H9 (cell line): ENCODE data around the gene KISS1R. TPM values are rescaled to one million over a fixed set of nuclear protein-coding genes. Genes with fewer than 3 reads are reported as not detected.

Experiments used
- DNase-seq: peaks from one replicate; pipeline ENCODE4 v3.0.0-alpha.2; 2017
- H2AFZ ChIP-seq: one replicate; pipeline ENCODE4 v1.6.1; 2013; ENCODE audit warnings: mild to moderate bottlenecking, low read length, control low read depth, moderate library complexity
- H2AK5ac ChIP-seq: 2 replicates; pipeline ENCODE4 v1.6.1; 2013; ENCODE audit warnings: low read length, control low read depth, mixed read lengths; ENCODE audit not compliant: insufficient read length
- H2BK120ac ChIP-seq: one replicate; pipeline ENCODE4 v1.6.1; 2013; ENCODE audit warnings: low read depth, mild to moderate bottlenecking, low read length, control low read depth, inconsistent platforms; ENCODE audit not compliant: poor library complexity, severe bottlenecking
- H2BK12ac ChIP-seq: 2 replicates; pipeline ENCODE4 v1.6.1; 2013; ENCODE audit warnings: low read length, control low read depth, mixed read lengths, low read depth; ENCODE audit not compliant: insufficient read length
- H2BK15ac ChIP-seq: 2 replicates; pipeline ENCODE4 v1.6.1; 2013; ENCODE audit warnings: low read depth, low read length, control low read depth
- H2BK20ac ChIP-seq: one replicate; pipeline ENCODE4 v1.6.1; 2013; ENCODE audit warnings: low read depth, mild to moderate bottlenecking, low read length, control low read depth, inconsistent platforms; ENCODE audit not compliant: poor library complexity, severe bottlenecking
- H2BK5ac ChIP-seq: 2 replicates; pipeline ENCODE4 v1.6.1; 2013; ENCODE audit warnings: low read length, control low read depth, mixed read lengths; ENCODE audit not compliant: insufficient read length
- H3K14ac ChIP-seq: 2 replicates; pipeline ENCODE4 v1.6.1; 2013; ENCODE audit warnings: low read length, control low read depth; ENCODE audit not compliant: insufficient read depth
- H3K18ac ChIP-seq: 2 replicates; pipeline ENCODE4 v1.6.1; 2013; ENCODE audit warnings: low read depth, mild to moderate bottlenecking, mixed read lengths, low read length, control low read depth; ENCODE audit not compliant: insufficient read length
- H3K23ac ChIP-seq: 2 replicates; pipeline ENCODE4 v1.6.1; 2013; ENCODE audit warnings: low read length, control low read depth, mixed read lengths, low read depth; ENCODE audit not compliant: insufficient read length
- H3K23me2 ChIP-seq: 2 replicates; pipeline ENCODE4 v1.6.1; 2013; ENCODE audit warnings: low read depth, mild to moderate bottlenecking, mixed read lengths, low read length, control low read depth; ENCODE audit not compliant: insufficient read length, poor library complexity, severe bottlenecking
- H3K27ac ChIP-seq: 2 replicates; pipeline ENCODE4 v1.5.1; 2013; ENCODE audit warnings: low read length, control low read depth, mixed read lengths, low read depth; ENCODE audit not compliant: insufficient read length
- H3K27me3 ChIP-seq: 2 replicates; pipeline ENCODE4 v1.6.1; 2013; ENCODE audit warnings: low read length, control low read depth, inconsistent platforms; ENCODE audit not compliant: insufficient read depth
- H3K4ac ChIP-seq: 2 replicates; pipeline ENCODE4 v1.6.1; 2013; ENCODE audit warnings: low read depth, mild to moderate bottlenecking, control low read depth, inconsistent platforms, low read length, moderate library complexity
- H3K4me1 ChIP-seq: 2 replicates; pipeline ENCODE4 v1.6.1; 2013; ENCODE audit warnings: low read length, control low read depth, inconsistent platforms; ENCODE audit not compliant: insufficient read depth
- H3K4me2 ChIP-seq: 2 replicates; pipeline ENCODE4 v1.6.1; 2013; ENCODE audit warnings: low read length, control low read depth, mixed read lengths; ENCODE audit not compliant: insufficient read length, insufficient read depth
- H3K56ac ChIP-seq: 2 replicates; pipeline ENCODE4 v1.6.1; 2013; ENCODE audit warnings: low read depth, mild to moderate bottlenecking, mixed read lengths, low read length, control low read depth; ENCODE audit not compliant: insufficient read length
- H3K79me1 ChIP-seq: 2 replicates; pipeline ENCODE4 v1.6.1; 2013; ENCODE audit warnings: low read depth, mild to moderate bottlenecking, moderate library complexity, low read length, control low read depth, inconsistent platforms; ENCODE audit not compliant: insufficient read depth, poor library complexity, severe bottlenecking
- H3K79me2 ChIP-seq: 2 replicates; pipeline ENCODE4 v1.6.1; 2013; ENCODE audit warnings: low read length, control low read depth, inconsistent platforms; ENCODE audit not compliant: insufficient read depth
- H3K9ac ChIP-seq: 2 replicates; pipeline ENCODE4 v1.6.1; 2013; ENCODE audit warnings: low read length, control low read depth, mixed read lengths; ENCODE audit not compliant: insufficient read length; ENCODE audit errors: extremely low read depth
- H3K9me3 ChIP-seq: one replicate; pipeline ENCODE4 v1.6.1; 2013; ENCODE audit warnings: low read depth, low read length, inconsistent platforms; ENCODE audit not compliant: control insufficient read depth
- H3T11ph ChIP-seq: one replicate; pipeline ENCODE4 v1.6.1; 2013; ENCODE audit warnings: mild to moderate bottlenecking, low read length, control low read depth, inconsistent platforms
- H4K20me1 ChIP-seq: one replicate; pipeline ENCODE4 v1.6.1; 2013; ENCODE audit not compliant: control insufficient read depth, insufficient read length, insufficient read depth
- H4K5ac ChIP-seq: 2 replicates; pipeline ENCODE4 v1.6.1; 2013; ENCODE audit warnings: low read depth, mild to moderate bottlenecking, mixed read lengths, low read length, control low read depth; ENCODE audit not compliant: insufficient read length
- H4K8ac ChIP-seq: replicated peaks from 2 replicates; pipeline ENCODE4 v1.6.1; 2013; ENCODE audit warnings: low read length, control low read depth, mixed read lengths, low read depth; ENCODE audit not compliant: insufficient read length
- H4K91ac ChIP-seq: 2 replicates; pipeline ENCODE4 v1.6.1; 2013; ENCODE audit warnings: low read depth, mild to moderate bottlenecking, moderate library complexity, mixed read lengths, low read length, control low read depth; ENCODE audit not compliant: insufficient read length
- H3K27ac Mint-ChIP-seq, 3 experiments: 2 replicates in 2 of 3; 3 replicates in 1 of 3; pipeline ENCODE4 v1.8.0; 2020 to 2021; ENCODE audit warnings: mixed read lengths in 3 of 3, mild to moderate bottlenecking in 1 of 3, moderate library complexity in 1 of 3
- H3K27me3 Mint-ChIP-seq: 2 replicates; pipeline ENCODE4 v1.8.0; 2021; ENCODE audit warnings: low read depth, mild to moderate bottlenecking, moderate library complexity, mixed read lengths
- H3K36me3 Mint-ChIP-seq, 3 experiments: 2 replicates in 2 of 3; 3 replicates in 1 of 3; pipeline ENCODE4 v1.8.0; 2020 to 2021; ENCODE audit warnings: low read depth in 3 of 3, mixed read lengths in 3 of 3; ENCODE audit not compliant: insufficient read depth in 1 of 3
- H3K4me1 Mint-ChIP-seq, 2 experiments: 2 replicates each; pipeline ENCODE4 v1.8.0; 2020; ENCODE audit warnings: mixed read lengths in 2 of 2
- H3K4me3 Mint-ChIP-seq, 2 experiments: 2 replicates in 1 of 2; 3 replicates in 1 of 2; pipeline ENCODE4 v1.8.0; 2020 to 2021; ENCODE audit warnings: mild to moderate bottlenecking in 2 of 2, mixed read lengths in 2 of 2, moderate library complexity in 1 of 2
- H3K9me3 Mint-ChIP-seq, 2 experiments: 2 replicates in 1 of 2; 3 replicates in 1 of 2; pipeline ENCODE4 v1.8.0; 2020; ENCODE audit warnings: mild to moderate bottlenecking in 2 of 2, mixed read lengths in 2 of 2, moderate library complexity in 1 of 2
- CTCF ChIP-seq: fragments of 200-600 bp; sonication (generic); conservative IDR thresholded peaks from 3 replicates; pipeline ENCODE4 v1.8.0; 2021; ENCODE audit warnings: antibody characterized with exemption, mild to moderate bottlenecking
- WGBS: extraction: QIAGEN DNeasy Blood & Tissue Kit; methylation state at CpG from one replicate; pipeline ENCODE4 v1.1.7; 2013; ENCODE audit warnings: missing lambda C conversion rate, low lambda C conversion rate, mixed read lengths; ENCODE audit not compliant: insufficient read length; ENCODE audit errors: extremely low coverage; 5-methylcytosine and 5-hydroxymethylcytosine counted together
- total RNA-seq: library from RNA; stranded (reverse); gene quantifications from 2 replicates; pipeline ENCODE4 v1.2.1, GENCODE V29; 2021

The KISS1R gene
- total RNA-seq, 1 experiment from 2014 or later: 3.3 TPM

GRCh38 chr19:873084-873483 is 44.0 kb upstream of the KISS1R start:
- peak; percentile 87 for DNase-seq
- H2BK5ac ChIP-seq: no peak overlapping the region
- H4K8ac ChIP-seq: no peak overlapping the region
- no peaks in the 10 kb centered on the region for H3K23me2 ChIP-seq
- H3K4me1 ChIP-seq: no peaks in the 10 kb centered on the region
- no peak overlapping the region for H2BK15ac ChIP-seq
- no peak overlapping the region for H2BK120ac ChIP-seq
- H3K23ac ChIP-seq: no peak overlapping the region
- H2AK5ac ChIP-seq: no peak overlapping the region
- no CpG with 5 or more reads among the region's 13 CpGs for WGBS
- no peak overlapping the region for H3K9ac ChIP-seq
- Mint-ChIP-seq H3K4me1 (peaks cover 0 to 8% of the 10 kb centered on the region in 2 experiments; a peak in 2 of 4 replicates), H3K27me3 (no peaks in the 10 kb centered on the region; the same call in 1 of the 2 replicates), H3K4me3 (no peak overlapping the region), H3K27ac (no peak overlapping the region), H3K36me3 (peaks cover 25 to 54% (median 39%) of the 10 kb centered on the region in 3 experiments), H3K9me3 (peaks cover 6 to 7% of the 10 kb centered on the region in 2 experiments)
- H2BK20ac ChIP-seq: no peak overlapping the region
- no peak overlapping the region for H3K56ac ChIP-seq
- no peak overlapping the region for H3K4me2 ChIP-seq
- no peak overlapping the region for H2AFZ ChIP-seq
- no peak overlapping the region for H3K4ac ChIP-seq
- H3K79me2 ChIP-seq: no peaks in the 10 kb centered on the region
- H3K27me3 ChIP-seq: no peaks in the 10 kb centered on the region
- H3K9me3 ChIP-seq: no peaks in the 10 kb centered on the region
- no peak overlapping the region for H4K91ac ChIP-seq
- no peak overlapping the region for H2BK12ac ChIP-seq
- no peaks in the 10 kb centered on the region for H3K79me1 ChIP-seq
- no peak overlapping the region for H3K18ac ChIP-seq
- H4K20me1 ChIP-seq: no peaks in the 10 kb centered on the region
- H4K5ac ChIP-seq: no peak overlapping the region
- H3T11ph ChIP-seq: no peak overlapping the region
- TF ChIP-seq CTCF: no peak
- H3K27ac ChIP-seq: no peak overlapping the region
- no peak overlapping the region for H3K14ac ChIP-seq
